H9 (cell line): Measurements from ENCODE around the gene MAP1LC3B. TPM values are rescaled to one million over a fixed set of nuclear protein-coding genes. Genes with fewer than 3 reads are reported as not detected.

Experiments
- DNase-seq: peaks from one replicate; pipeline ENCODE4 v3.0.0-alpha.2; 2017
- H2AFZ ChIP-seq: one replicate; pipeline ENCODE4 v1.6.1; 2013; ENCODE audit warnings: mild to moderate bottlenecking, low read length, control low read depth, moderate library complexity
- H2AK5ac ChIP-seq: 2 replicates; pipeline ENCODE4 v1.6.1; 2013; ENCODE audit warnings: low read length, control low read depth, mixed read lengths; ENCODE audit not compliant: insufficient read length
- H2BK120ac ChIP-seq: one replicate; pipeline ENCODE4 v1.6.1; 2013; ENCODE audit warnings: low read depth, mild to moderate bottlenecking, low read length, control low read depth, inconsistent platforms; ENCODE audit not compliant: poor library complexity, severe bottlenecking
- H2BK12ac ChIP-seq: 2 replicates; pipeline ENCODE4 v1.6.1; 2013; ENCODE audit warnings: low read length, control low read depth, mixed read lengths, low read depth; ENCODE audit not compliant: insufficient read length
- H2BK15ac ChIP-seq: 2 replicates; pipeline ENCODE4 v1.6.1; 2013; ENCODE audit warnings: low read depth, low read length, control low read depth
- H2BK20ac ChIP-seq: one replicate; pipeline ENCODE4 v1.6.1; 2013; ENCODE audit warnings: low read depth, mild to moderate bottlenecking, low read length, control low read depth, inconsistent platforms; ENCODE audit not compliant: poor library complexity, severe bottlenecking
- H2BK5ac ChIP-seq: 2 replicates; pipeline ENCODE4 v1.6.1; 2013; ENCODE audit warnings: low read length, control low read depth, mixed read lengths; ENCODE audit not compliant: insufficient read length
- H3K14ac ChIP-seq: 2 replicates; pipeline ENCODE4 v1.6.1; 2013; ENCODE audit warnings: low read length, control low read depth; ENCODE audit not compliant: insufficient read depth
- H3K18ac ChIP-seq: 2 replicates; pipeline ENCODE4 v1.6.1; 2013; ENCODE audit warnings: low read depth, mild to moderate bottlenecking, mixed read lengths, low read length, control low read depth; ENCODE audit not compliant: insufficient read length
- H3K23ac ChIP-seq: 2 replicates; pipeline ENCODE4 v1.6.1; 2013; ENCODE audit warnings: low read length, control low read depth, mixed read lengths, low read depth; ENCODE audit not compliant: insufficient read length
- H3K23me2 ChIP-seq: 2 replicates; pipeline ENCODE4 v1.6.1; 2013; ENCODE audit warnings: low read depth, mild to moderate bottlenecking, mixed read lengths, low read length, control low read depth; ENCODE audit not compliant: insufficient read length, poor library complexity, severe bottlenecking
- H3K27ac ChIP-seq: 2 replicates; pipeline ENCODE4 v1.5.1; 2013; ENCODE audit warnings: low read length, control low read depth, mixed read lengths, low read depth; ENCODE audit not compliant: insufficient read length
- H3K27me3 ChIP-seq: 2 replicates; pipeline ENCODE4 v1.6.1; 2013; ENCODE audit warnings: low read length, control low read depth, inconsistent platforms; ENCODE audit not compliant: insufficient read depth
- H3K4ac ChIP-seq: 2 replicates; pipeline ENCODE4 v1.6.1; 2013; ENCODE audit warnings: low read depth, mild to moderate bottlenecking, control low read depth, inconsistent platforms, low read length, moderate library complexity
- H3K4me1 ChIP-seq: 2 replicates; pipeline ENCODE4 v1.6.1; 2013; ENCODE audit warnings: low read length, control low read depth, inconsistent platforms; ENCODE audit not compliant: insufficient read depth
- H3K4me2 ChIP-seq: 2 replicates; pipeline ENCODE4 v1.6.1; 2013; ENCODE audit warnings: low read length, control low read depth, mixed read lengths; ENCODE audit not compliant: insufficient read length, insufficient read depth
- H3K56ac ChIP-seq: 2 replicates; pipeline ENCODE4 v1.6.1; 2013; ENCODE audit warnings: low read depth, mild to moderate bottlenecking, mixed read lengths, low read length, control low read depth; ENCODE audit not compliant: insufficient read length
- H3K79me1 ChIP-seq: 2 replicates; pipeline ENCODE4 v1.6.1; 2013; ENCODE audit warnings: low read depth, mild to moderate bottlenecking, moderate library complexity, low read length, control low read depth, inconsistent platforms; ENCODE audit not compliant: insufficient read depth, poor library complexity, severe bottlenecking
- H3K79me2 ChIP-seq: 2 replicates; pipeline ENCODE4 v1.6.1; 2013; ENCODE audit warnings: low read length, control low read depth, inconsistent platforms; ENCODE audit not compliant: insufficient read depth
- H3K9ac ChIP-seq: 2 replicates; pipeline ENCODE4 v1.6.1; 2013; ENCODE audit warnings: low read length, control low read depth, mixed read lengths; ENCODE audit not compliant: insufficient read length; ENCODE audit errors: extremely low read depth
- H3K9me3 ChIP-seq: one replicate; pipeline ENCODE4 v1.6.1; 2013; ENCODE audit warnings: low read depth, low read length, inconsistent platforms; ENCODE audit not compliant: control insufficient read depth
- H3T11ph ChIP-seq: one replicate; pipeline ENCODE4 v1.6.1; 2013; ENCODE audit warnings: mild to moderate bottlenecking, low read length, control low read depth, inconsistent platforms
- H4K20me1 ChIP-seq: one replicate; pipeline ENCODE4 v1.6.1; 2013; ENCODE audit not compliant: control insufficient read depth, insufficient read length, insufficient read depth
- H4K5ac ChIP-seq: 2 replicates; pipeline ENCODE4 v1.6.1; 2013; ENCODE audit warnings: low read depth, mild to moderate bottlenecking, mixed read lengths, low read length, control low read depth; ENCODE audit not compliant: insufficient read length
- H4K8ac ChIP-seq: replicated peaks from 2 replicates; pipeline ENCODE4 v1.6.1; 2013; ENCODE audit warnings: low read length, control low read depth, mixed read lengths, low read depth; ENCODE audit not compliant: insufficient read length
- H4K91ac ChIP-seq: 2 replicates; pipeline ENCODE4 v1.6.1; 2013; ENCODE audit warnings: low read depth, mild to moderate bottlenecking, moderate library complexity, mixed read lengths, low read length, control low read depth; ENCODE audit not compliant: insufficient read length
- H3K27ac Mint-ChIP-seq, 3 experiments: 2 replicates in 2 of 3; 3 replicates in 1 of 3; pipeline ENCODE4 v1.8.0; 2020 to 2021; ENCODE audit warnings: mixed read lengths in 3 of 3, mild to moderate bottlenecking in 1 of 3, moderate library complexity in 1 of 3
- H3K27me3 Mint-ChIP-seq: 2 replicates; pipeline ENCODE4 v1.8.0; 2021; ENCODE audit warnings: low read depth, mild to moderate bottlenecking, moderate library complexity, mixed read lengths
- H3K36me3 Mint-ChIP-seq, 3 experiments: 2 replicates in 2 of 3; 3 replicates in 1 of 3; pipeline ENCODE4 v1.8.0; 2020 to 2021; ENCODE audit warnings: low read depth in 3 of 3, mixed read lengths in 3 of 3; ENCODE audit not compliant: insufficient read depth in 1 of 3
- H3K4me1 Mint-ChIP-seq, 2 experiments: 2 replicates each; pipeline ENCODE4 v1.8.0; 2020; ENCODE audit warnings: mixed read lengths in 2 of 2
- H3K4me3 Mint-ChIP-seq, 2 experiments: 2 replicates in 1 of 2; 3 replicates in 1 of 2; pipeline ENCODE4 v1.8.0; 2020 to 2021; ENCODE audit warnings: mild to moderate bottlenecking in 2 of 2, mixed read lengths in 2 of 2, moderate library complexity in 1 of 2
- H3K9me3 Mint-ChIP-seq, 2 experiments: 2 replicates in 1 of 2; 3 replicates in 1 of 2; pipeline ENCODE4 v1.8.0; 2020; ENCODE audit warnings: mild to moderate bottlenecking in 2 of 2, mixed read lengths in 2 of 2, moderate library complexity in 1 of 2
- WGBS: extraction: QIAGEN DNeasy Blood & Tissue Kit; methylation state at CpG from one replicate; pipeline ENCODE4 v1.1.7; 2013; ENCODE audit warnings: missing lambda C conversion rate, low lambda C conversion rate, mixed read lengths; ENCODE audit not compliant: insufficient read length; ENCODE audit errors: extremely low coverage; 5-methylcytosine and 5-hydroxymethylcytosine counted together
- total RNA-seq: library from RNA; stranded (reverse); gene quantifications from 2 replicates; pipeline ENCODE4 v1.2.1, GENCODE V29; 2021
- TF ChIP-seq, protein P1 (sequence below): fragments of 200-600 bp; sonication (generic); conservative IDR thresholded peaks from 3 replicates; pipeline ENCODE4 v1.8.0; 2021; ENCODE audit warnings: antibody characterized with exemption, mild to moderate bottlenecking

Gene MAP1LC3B
- total RNA-seq, 1 experiment from 2014 or later: 47.1 TPM

GRCh38 chr16:87366930-87367329 is 25.2 kb upstream of the MAP1LC3B start:
- peaks cover 0 to 8% (median 0%) of the 10 kb centered on the region in 3 experiments; a peak in 4 of 7 replicates for H3K36me3 Mint-ChIP-seq
- H3K9ac ChIP-seq: no peak overlapping the region
- no peak overlapping the region for H3K18ac ChIP-seq
- H2AK5ac ChIP-seq: no peak overlapping the region
- H4K5ac ChIP-seq: no peak overlapping the region
- H2AFZ ChIP-seq: no peak overlapping the region
- no peak overlapping the region for H3T11ph ChIP-seq
- H2BK15ac ChIP-seq: no peak overlapping the region
- no peak overlapping the region for H2BK120ac ChIP-seq
- no peak overlapping the region for H2BK12ac ChIP-seq
- H3K4me2 ChIP-seq: no peak overlapping the region
- H3K79me2 ChIP-seq: no peaks in the 10 kb centered on the region; the same call in 1 of the 2 replicates
- no peaks in the 10 kb centered on the region for H3K9me3 ChIP-seq
- TF ChIP-seq, protein P1, sequence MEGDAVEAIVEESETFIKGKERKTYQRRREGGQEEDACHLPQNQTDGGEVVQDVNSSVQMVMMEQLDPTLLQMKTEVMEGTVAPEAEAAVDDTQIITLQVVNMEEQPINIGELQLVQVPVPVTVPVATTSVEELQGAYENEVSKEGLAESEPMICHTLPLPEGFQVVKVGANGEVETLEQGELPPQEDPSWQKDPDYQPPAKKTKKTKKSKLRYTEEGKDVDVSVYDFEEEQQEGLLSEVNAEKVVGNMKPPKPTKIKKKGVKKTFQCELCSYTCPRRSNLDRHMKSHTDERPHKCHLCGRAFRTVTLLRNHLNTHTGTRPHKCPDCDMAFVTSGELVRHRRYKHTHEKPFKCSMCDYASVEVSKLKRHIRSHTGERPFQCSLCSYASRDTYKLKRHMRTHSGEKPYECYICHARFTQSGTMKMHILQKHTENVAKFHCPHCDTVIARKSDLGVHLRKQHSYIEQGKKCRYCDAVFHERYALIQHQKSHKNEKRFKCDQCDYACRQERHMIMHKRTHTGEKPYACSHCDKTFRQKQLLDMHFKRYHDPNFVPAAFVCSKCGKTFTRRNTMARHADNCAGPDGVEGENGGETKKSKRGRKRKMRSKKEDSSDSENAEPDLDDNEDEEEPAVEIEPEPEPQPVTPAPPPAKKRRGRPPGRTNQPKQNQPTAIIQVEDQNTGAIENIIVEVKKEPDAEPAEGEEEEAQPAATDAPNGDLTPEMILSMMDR: no peak
- H3K27ac Mint-ChIP-seq: no peak overlapping the region; a peak in 2 of 7 replicates
- H3K27me3 ChIP-seq: no peaks in the 10 kb centered on the region
- peaks cover 23 to 28% of the 10 kb centered on the region in 2 experiments for H3K4me1 Mint-ChIP-seq
- no peak overlapping the region for H4K8ac ChIP-seq
- H3K4ac ChIP-seq: no peak overlapping the region
- no peaks in the 10 kb centered on the region for H3K9me3 Mint-ChIP-seq
- no peak overlapping the region for H4K91ac ChIP-seq
- WGBS: no CpG with 5 or more reads among the region's 1 CpG
- no peak overlapping the region for H3K56ac ChIP-seq
- H2BK20ac ChIP-seq: no peak overlapping the region
- H3K27ac ChIP-seq: no peak overlapping the region
- no peak overlapping the region for H3K23ac ChIP-seq
- peaks cover 10% of the 10 kb centered on the region for H3K79me1 ChIP-seq
- no peaks in the 10 kb centered on the region for H3K23me2 ChIP-seq
- no peak overlapping the region for H3K4me3 Mint-ChIP-seq
- no peaks in the 10 kb centered on the region for H3K27me3 Mint-ChIP-seq
- no peaks in the 10 kb centered on the region for H3K4me1 ChIP-seq
- H4K20me1 ChIP-seq: no peaks in the 10 kb centered on the region
- DNase-seq: no peak
- H3K14ac ChIP-seq: no peak overlapping the region
- H2BK5ac ChIP-seq: no peak overlapping the region
